Cardiac muscle cell (in vitro differentiated cells and primary cell): ENCODE measurements around the gene LMAN1. TPM values are rescaled to one million over a fixed set of nuclear protein-coding genes. Genes with fewer than 3 reads are reported as not detected.

Experiments used
- DNase-seq, 2 donors: peaks; one replicate each; pipeline versions ENCODE4 v3.0.0 to v3.0.0-alpha.2; 2010 to 2017; ENCODE audit warnings: low read depth in 1 of 2, low spot score in 1 of 2
- H3K27ac ChIP-seq: fragments of 200-600 bp; sonication (generic); 2 replicates; pipeline ENCODE4 v1.5.1; 2016
- H3K27me3 ChIP-seq: fragments of 200-600 bp; sonication (generic); 2 replicates; pipeline ENCODE4 v1.6.0; 2016; ENCODE audit warnings: control low read depth
- H3K36me3 ChIP-seq: fragments of 200-600 bp; sonication (generic); 2 replicates; pipeline ENCODE4 v1.5.1; 2016; ENCODE audit warnings: control low read depth
- H3K4me1 ChIP-seq: fragments of 200-600 bp; sonication (generic); 2 replicates; pipeline ENCODE4 v1.8.1; 2017; ENCODE audit warnings: low read depth, mild to moderate bottlenecking, mixed run types
- H3K4me3 ChIP-seq: fragments of 200-600 bp; sonication (generic); 2 replicates; pipeline ENCODE4 v1.5.1; 2016; ENCODE audit warnings: mild to moderate bottlenecking
- H3K9me3 ChIP-seq: fragments of 200-600 bp; sonication (generic); 2 replicates; pipeline ENCODE4 v1.5.1; 2017; ENCODE audit warnings: low read depth, mild to moderate bottlenecking, control low read depth
- CTCF ChIP-seq: IDR thresholded peaks from 2 replicates; pipeline ENCODE4 v1.5.1; 2012; ENCODE audit warnings: low read depth, mild to moderate bottlenecking, low read length
- polyA plus RNA-seq: library from polyadenylated mRNA; unstranded; fragments of >200 nt; fragmentation: Nextera tagmentation; extraction: Ambion mirVana; gene quantifications from 2 replicates; pipeline ENCODE4 v1.2.1, GENCODE V29; 2016
- total RNA-seq: library from RNA; depleted of rRNA; stranded (reverse); fragments of >200 nt; gene quantifications from 2 replicates; pipeline ENCODE4 v1.2.3, GENCODE V29; 2016

LMAN1 gene
- total and polyA plus RNA-seq, 2 experiments from 2014 or later, result 51.3 to 68.1 TPM

GRCh38 chr18:59357928-59358327 is 1.1 kb downstream of the LMAN1 start:
- peaks cover 25% of the 10 kb centered on the region for H3K36me3 ChIP-seq
- H3K27ac ChIP-seq, result peak overlapping the region; percentile 97
- peak; percentile 10 to 62 for DNase-seq
- H3K9me3 ChIP-seq, result no peaks in the 10 kb centered on the region
- peaks cover 13% of the 10 kb centered on the region for H3K4me1 ChIP-seq
- no peak for TF ChIP-seq CTCF
- peak overlapping the region; percentile 87 for H3K4me3 ChIP-seq
- H3K27me3 ChIP-seq, result peaks cover 5% of the 10 kb centered on the region

- no peak overlapping the region for H3K27ac ChIP-seq
- H3K4me3 ChIP-seq, result no peak overlapping the region
- TF ChIP-seq CTCF, result no peak
- H3K4me1 ChIP-seq, result peaks cover 13% of the 10 kb centered on the region
- peaks cover 53% of the 10 kb centered on the region for H3K36me3 ChIP-seq
- DNase-seq, result no peak
- no peaks in the 10 kb centered on the region for H3K9me3 ChIP-seq
- H3K27me3 ChIP-seq, result peaks cover under 1% of the 10 kb centered on the region
These were observed 4.3 kb downstream of the LMAN1 start for GRCh38 chr18:59354731-59355130.

GRCh38 chr18:59353079-59353680 is 5.9 kb downstream of the LMAN1 start:
- H3K9me3 ChIP-seq, result no peaks in the 10 kb centered on the region
- no peaks in the 10 kb centered on the region for H3K27me3 ChIP-seq
- H3K36me3 ChIP-seq, result peaks cover 65% of the 10 kb centered on the region
- peaks cover 13% of the 10 kb centered on the region for H3K4me1 ChIP-seq
- TF ChIP-seq CTCF, result no peak
- peak overlapping the region; percentile 12 for H3K27ac ChIP-seq
- H3K4me3 ChIP-seq, result no peak overlapping the region
- DNase-seq, result peak; percentile 14 to 36

GRCh38 chr18:59352250-59352855 is 6.7 kb downstream of the LMAN1 start:
- no peaks in the 10 kb centered on the region for H3K27me3 ChIP-seq
- peak overlapping the region; percentile 12 for H3K27ac ChIP-seq
- DNase-seq, result no peak
- no peaks in the 10 kb centered on the region for H3K9me3 ChIP-seq
- H3K36me3 ChIP-seq, result peaks cover 73% of the 10 kb centered on the region
- H3K4me3 ChIP-seq, result no peak overlapping the region
- peaks cover 9% of the 10 kb centered on the region for H3K4me1 ChIP-seq
- no peak for TF ChIP-seq CTCF

- Histone ChIP-seq H3K36me3 (peaks cover 57% of the 10 kb centered on the region), H3K27me3 (no peaks in the 10 kb centered on the region), H3K9me3 (no peaks in the 10 kb centered on the region), H3K27ac (no peak overlapping the region), H3K4me1 (no peaks in the 10 kb centered on the region), H3K4me3 (no peak overlapping the region)
- no peak for DNase-seq
- no peak for TF ChIP-seq CTCF
These were observed 13.5 kb downstream of the LMAN1 start for GRCh38 chr18:59345556-59345955.
